HT1080 (cell line): Measurements from ENCODE around the gene PRXL2C. TPM values are rescaled to one million over a fixed set of nuclear protein-coding genes. Genes with fewer than 3 reads are reported as not detected.
A peak's percentile ranks its signal among the peaks of the same experiment; 100 is the strongest.
"Not testable (repeated sequence)": the region's sequence is repeated elsewhere in the genome, so short reads cannot be mapped to it uniquely, and the experiment has no call there.

Experiments used
- DNase-seq: peaks from one replicate; pipeline ENCODE4 v3.0.0-alpha.2; 2015; ENCODE audit warnings: low read depth
- polyA plus RNA-seq, 2 experiments: library from polyadenylated mRNA; depleted of rRNA; stranded (reverse); fragments of >200 nt; gene quantifications; 2 replicates each; pipeline ENCODE4 v1.2.3, GENCODE V29; 2015
- total RNA-seq: library from RNA; depleted of rRNA; stranded (reverse); fragments of >200 nt; shearing (Covaris generic); gene quantifications from 2 replicates; pipeline ENCODE4 v1.2.3, GENCODE V29; 2014; rRNA removed

PRXL2C gene, protein sequence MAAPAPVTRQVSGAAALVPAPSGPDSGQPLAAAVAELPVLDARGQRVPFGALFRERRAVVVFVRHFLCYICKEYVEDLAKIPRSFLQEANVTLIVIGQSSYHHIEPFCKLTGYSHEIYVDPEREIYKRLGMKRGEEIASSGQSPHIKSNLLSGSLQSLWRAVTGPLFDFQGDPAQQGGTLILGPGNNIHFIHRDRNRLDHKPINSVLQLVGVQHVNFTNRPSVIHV
- total RNA-seq, result 18.9 and 22.7 TPM in 2 replicates
- polyA plus RNA-seq (2015; cell fraction: cytosol; rRNA removed), result 7.7 and 8.8 TPM in 2 replicates
- 2.5 and 3.2 TPM in 2 replicates for polyA plus RNA-seq (2015; cell fraction: nucleus; rRNA removed)

DNA sequence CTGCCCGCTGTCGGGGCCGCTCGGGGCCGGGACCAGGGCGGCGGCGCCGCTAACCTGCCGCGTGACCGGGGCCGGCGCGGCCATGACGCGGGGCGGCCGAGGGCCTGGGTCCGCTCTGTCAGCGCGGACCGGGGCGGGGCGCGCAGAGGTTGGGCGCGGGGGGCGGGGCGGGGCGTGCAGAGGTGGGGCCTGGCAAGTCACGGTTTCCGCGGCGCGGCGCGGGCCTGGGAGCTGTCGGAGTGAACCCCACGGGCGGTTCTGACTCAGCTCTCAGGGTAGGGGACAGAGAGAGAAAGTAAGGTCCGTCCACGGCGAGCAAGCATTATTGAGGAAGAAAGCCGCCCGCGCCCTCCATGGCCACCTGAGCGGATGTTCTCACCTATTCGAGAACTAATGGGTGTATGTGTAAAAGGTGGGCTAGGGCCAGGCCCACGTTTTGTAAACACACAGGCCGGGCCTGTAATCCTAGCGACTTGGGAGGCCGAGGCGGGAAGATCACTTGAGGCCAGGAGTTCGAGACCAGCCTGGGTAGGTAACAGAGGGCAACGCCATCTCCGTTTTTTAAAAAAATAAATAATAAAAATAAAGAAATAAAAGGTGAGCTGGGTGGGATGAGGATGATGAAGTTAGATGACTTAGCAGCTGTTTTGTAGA is at the start of gene PRXL2C:
PRXL2C (minus strand) TSS at position 120 of the 654 bp plus-strand sequence; CDS start at position 84, 36 bp downstream.
- DNase-seq, result peak; percentile 34

DNA sequence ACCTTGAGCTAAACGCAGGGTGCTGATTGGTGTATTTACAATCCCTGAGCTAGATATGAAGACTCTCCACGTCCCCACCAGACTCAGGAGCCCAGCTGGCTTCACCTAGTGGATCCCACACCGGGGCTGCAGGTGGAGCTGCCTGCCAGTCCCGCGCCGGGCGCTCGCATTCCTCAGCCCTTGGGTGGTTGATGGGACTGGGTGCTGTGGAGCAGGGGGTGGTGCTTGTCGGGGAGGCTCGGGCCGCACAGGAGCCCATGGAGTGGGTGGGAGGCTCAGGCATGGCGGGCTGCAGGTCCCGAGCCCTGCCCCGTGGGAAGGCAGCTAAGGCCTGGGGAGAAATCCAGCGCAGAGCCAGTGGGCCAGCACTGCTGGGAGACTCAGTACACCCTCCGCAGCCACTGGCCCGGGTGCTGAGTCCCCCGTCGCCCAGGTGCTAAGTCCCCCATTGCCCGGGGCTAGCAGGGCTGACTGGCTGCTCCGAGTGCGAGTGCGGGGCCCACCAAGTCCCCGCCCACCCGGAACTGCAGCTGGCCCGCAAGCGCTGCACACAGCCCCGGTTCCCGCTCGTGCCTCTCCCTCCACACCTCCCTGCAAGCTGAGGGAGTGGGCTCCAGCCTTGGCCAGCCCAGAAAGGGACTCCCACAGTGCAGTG is 45.7 kb upstream of the PRXL2C start:
- DNase-seq, result not testable (repeated sequence)

DNA sequence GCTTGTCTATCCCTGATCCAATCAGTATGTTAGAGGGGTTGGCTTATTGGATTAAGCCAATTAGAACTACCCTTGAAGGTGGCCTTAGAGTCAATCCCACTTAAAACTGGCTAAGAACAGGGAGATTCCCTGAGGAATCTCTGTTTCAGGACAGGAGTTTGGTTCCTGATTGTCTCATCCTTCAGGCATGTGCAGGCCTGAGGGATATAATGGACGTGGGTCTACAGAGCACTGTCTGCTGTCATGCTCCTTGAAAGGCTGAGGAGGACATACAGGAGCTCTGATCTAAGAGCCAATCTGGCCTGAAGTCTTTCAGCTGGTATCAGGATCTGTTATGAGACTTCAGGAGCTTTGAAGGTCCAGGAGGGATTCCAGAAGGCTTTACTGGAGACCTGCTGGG is 36.2 kb upstream of the PRXL2C start:
- DNase-seq, result no peak

GRCh38 chr9:96688745-96689464 is 33.8 kb upstream of the PRXL2C start:
- no peak for DNase-seq

DNA sequence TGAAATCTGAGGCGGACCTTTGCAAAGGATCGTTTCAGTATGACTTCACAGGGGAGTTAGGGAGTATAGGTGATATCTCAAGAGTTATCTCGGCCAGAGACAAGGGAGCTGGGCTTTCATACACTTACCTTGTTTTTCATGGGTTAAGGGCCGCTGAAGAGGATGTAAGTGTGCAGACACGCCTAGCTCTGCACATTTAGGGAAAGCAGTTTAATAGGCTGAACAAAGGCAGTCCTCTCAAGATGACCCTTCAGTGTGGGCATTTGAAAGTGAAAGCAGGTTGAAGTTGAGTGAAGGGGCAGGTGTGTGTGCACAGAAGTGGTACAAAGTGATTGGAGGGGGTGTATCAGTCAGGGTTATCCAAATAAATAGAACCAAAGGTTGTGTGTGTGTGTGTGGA is 33.1 kb upstream of the PRXL2C start:
- no peak for DNase-seq

- no peak for DNase-seq
These were observed 31.7 kb upstream of the PRXL2C start for GRCh38 chr9:96686638-96687335.

GRCh38 chr9:96680812-96681499 is 25.8 kb upstream of the PRXL2C start:
- no peak for DNase-seq

- peak; percentile 67 for DNase-seq
These were observed 19.9 kb upstream of the PRXL2C start for GRCh38 chr9:96674906-96675538.

GRCh38 chr9:96673786-96674185 is 18.7 kb upstream of the PRXL2C start:
- DNase-seq, result not testable (repeated sequence)

GRCh38 chr9:96668868-96669534 is 13.9 kb upstream of the PRXL2C start:
- no peak for DNase-seq

DNA sequence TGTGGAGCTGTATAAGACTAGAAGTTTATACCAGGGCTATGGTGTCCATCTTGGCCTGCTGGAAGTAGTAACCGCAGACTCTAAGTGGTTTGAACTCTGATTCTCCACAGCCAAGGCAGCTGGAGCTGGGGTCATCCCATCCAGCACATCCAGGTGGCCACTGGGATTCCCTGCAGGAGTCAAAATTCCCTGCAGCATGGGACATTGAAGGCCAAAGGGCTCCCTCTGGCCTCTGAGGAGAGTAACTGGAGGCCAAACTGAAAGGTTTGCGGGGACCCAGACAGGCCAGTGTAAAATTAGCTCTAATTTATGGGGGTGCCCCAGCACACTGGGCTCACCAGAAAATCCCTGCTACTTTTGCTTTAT is 12.2 kb upstream of the PRXL2C start:
- DNase-seq, result no peak

DNA sequence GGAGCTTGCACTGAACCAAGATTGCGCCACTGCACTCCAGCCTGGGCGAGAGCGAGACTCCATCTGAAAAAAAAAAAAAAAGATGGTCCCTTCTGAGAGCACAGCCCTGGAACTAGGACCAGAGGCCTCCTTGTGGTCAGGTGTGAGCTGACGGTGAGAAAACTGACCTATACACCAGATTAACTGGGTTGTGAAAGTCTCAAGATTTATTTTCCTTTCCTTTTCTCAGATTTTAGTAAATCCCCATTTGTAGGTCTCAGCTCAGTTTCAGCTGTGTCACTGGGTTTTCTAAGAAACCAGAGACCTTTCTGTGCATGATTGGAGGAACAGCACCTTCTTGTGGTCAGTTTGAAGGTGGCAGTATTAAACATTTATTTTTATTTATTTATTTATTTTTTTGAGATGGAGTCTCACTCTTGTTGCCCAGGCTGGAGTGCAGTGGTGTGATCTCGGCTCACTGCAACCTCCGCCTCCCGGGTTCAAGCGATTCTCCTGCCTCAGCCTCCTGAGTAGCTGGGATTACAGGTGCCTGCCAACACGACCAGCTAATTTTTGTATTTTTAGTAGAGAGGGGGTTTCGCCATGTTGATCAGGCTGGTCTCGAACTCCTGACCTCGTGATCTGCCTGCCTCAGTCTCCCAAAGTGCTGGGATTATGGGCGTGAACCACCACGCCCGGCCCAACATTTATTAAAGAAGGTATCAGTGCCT is 11.7 kb upstream of the PRXL2C start:
- DNase-seq, result peak; percentile 51

DNA sequence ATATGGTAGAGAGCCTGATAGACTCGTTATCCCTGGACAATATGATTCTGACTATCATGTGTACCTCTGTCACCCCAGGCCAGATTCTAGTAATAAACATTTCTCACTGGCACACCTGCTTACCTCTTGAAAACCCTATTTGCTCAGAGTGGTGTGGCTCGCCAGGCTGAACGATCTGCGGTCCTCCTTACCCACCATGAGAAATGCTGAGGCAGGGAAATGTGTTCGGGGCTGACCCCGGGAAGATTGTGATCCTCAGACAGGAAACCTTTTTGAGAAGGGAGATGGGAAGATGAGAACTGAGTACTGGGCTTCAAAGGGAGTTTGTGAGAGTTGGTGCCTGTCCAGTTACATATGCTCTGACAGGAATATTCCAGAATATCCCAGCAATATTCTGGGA is 10.7 kb upstream of the PRXL2C start:
- no peak for DNase-seq

GRCh38 chr9:96663506-96664120 is 8.5 kb upstream of the PRXL2C start:
- no peak for DNase-seq

DNA sequence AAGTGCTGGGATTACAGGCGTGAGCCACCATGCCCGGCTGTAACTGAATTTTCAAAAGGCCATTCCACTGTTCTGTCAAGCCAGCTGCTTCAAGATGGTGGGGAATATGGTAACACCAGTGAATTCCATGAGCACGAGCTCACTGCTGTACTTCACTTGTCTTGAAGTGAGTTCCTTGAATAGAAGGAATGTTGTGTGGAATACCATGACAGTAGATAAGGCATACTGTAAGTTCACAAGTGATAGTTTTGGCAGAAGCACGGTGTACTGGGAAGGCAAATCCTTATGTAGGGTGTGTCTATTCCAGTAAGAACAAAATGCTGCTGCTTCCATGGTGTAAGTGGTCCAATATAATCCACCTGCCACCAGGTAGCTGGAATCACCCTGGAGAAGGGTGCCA is 6.6 kb upstream of the PRXL2C start:
- no peak for DNase-seq

DNA sequence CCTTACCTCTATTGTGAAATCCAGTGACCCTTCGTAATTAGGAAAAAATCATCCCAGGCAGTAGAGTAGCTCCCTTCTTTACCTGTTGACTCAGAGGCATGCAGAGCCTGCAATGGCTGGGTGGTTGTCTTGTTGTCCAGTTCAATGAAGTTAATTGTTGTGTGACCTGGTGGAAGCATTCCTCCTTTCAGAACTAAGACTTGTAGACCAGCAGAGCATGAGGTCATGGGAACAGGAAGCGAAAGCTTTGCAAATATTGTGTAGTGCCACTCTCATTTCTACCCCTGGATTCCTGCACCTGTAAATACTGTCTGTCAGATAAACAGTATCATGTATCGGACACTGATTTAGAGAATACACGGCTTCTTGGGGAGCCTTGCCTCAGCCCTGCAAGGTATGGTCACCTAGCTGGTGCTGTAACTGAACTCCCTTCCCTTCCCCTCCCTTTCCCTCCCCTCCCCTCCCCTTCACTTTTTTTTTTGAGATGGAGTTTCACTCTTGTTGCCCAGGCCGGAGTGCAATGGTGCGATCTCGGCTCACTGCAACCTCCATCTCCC is 5.7 kb upstream of the PRXL2C start:
- DNase-seq, result no peak

DNA sequence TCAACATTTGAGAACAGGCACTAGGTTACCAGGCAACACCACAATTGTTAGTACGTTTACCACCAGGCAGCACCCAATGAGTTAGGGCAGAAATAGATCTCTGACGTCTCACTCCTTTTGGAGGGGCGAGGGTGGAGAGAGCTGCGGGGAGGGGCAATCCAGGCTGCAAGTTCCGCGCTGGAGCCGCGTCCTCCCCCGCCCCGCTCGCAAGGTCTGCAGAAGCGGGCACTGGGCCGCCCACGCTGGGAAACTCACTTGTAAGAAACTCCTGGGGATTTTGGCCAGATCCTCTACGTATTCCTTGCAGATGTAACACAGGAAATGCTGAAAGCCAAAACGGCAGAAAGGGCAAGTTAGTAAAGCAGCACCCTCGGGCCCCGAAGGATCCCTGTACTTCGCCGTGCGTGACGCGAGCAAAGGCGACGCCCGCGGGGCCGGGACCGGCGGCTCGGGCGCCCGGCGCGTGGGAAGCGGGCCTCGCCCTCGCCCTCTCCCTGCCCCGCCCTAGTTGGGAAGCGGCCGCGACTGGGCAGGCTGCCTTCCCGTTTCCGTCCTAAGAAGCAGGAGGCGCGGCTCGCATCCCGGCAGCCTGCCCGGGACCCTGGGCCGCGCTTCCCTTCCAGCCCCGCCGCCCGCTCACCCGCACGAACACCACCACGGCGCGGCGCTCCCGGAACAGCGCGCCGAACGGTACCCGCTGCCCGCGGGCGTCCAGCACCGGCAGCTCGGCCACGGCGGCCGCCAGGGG is 493 bp downstream of the PRXL2C start:
- DNase-seq, result peak; percentile 69
